ENCODE data around the gene SH3RF2.
A peak's percentile ranks its signal among the peaks of the same experiment; 100 is the strongest.
"Not testable (repeated sequence)": the region's sequence is repeated elsewhere in the genome, so short reads cannot be mapped to it uniquely, and the experiment has no call there.

SH3RF2 gene

GRCh38 chr5:145954140-145954539 lies 17.8 kb downstream of the SH3RF2 start:
- not testable (repeated sequence) for DNase-seq

- no peak for DNase-seq
These were observed 21.0 kb downstream of the SH3RF2 start for GRCh38 chr5:145957388-145957787.

GRCh38 chr5:145958436-145958835 lies 22.1 kb downstream of the SH3RF2 start:
- no peak for DNase-seq

DNA sequence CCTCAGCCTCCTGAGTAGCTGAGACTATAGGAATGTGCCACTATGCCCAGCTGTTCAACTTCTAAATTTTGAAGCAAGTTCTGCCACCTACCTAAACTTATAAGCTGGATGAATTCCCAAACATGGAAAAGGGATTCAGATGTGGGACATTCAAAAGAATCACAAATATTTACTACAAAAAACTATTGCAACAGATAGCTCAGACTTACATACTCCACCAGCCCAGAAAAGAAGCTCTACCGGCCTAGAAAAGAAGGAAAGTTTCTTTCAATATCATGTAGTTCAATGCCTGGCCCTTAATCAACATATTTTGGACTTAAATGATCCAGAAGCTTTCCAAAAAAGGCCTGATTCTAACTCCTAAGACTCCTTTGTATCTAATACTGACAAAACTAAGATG lies 23.8 kb downstream of the SH3RF2 start:
- no peak for DNase-seq

- DNase-seq, result no peak
These were observed 24.6 kb downstream of the SH3RF2 start for GRCh38 chr5:145960848-145961600.

- no peak for DNase-seq
These were observed 25.6 kb downstream of the SH3RF2 start for GRCh38 chr5:145962001-145962400.

DNA sequence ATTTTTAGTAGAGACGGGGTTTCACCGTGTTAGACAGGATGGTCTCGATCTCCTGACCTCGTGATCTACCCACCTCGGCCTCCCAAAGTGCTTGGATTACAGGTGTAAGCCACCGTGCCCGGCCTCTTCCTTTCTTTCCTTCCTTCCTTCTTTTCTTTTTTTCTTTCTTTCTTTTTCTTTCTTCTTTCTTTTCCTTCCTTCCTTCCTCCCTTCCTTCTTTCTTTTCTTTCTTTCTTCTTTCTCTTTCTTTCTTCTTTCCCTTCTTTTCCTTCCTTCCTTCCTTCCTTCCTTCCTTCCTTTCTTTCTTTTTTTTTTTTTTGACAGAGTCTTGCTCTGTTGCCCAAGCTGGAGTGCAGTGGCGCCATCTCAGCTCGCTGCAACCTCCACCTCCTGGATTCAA lies 27.6 kb downstream of the SH3RF2 start:
- DNase-seq, result not testable (repeated sequence)

DNA sequence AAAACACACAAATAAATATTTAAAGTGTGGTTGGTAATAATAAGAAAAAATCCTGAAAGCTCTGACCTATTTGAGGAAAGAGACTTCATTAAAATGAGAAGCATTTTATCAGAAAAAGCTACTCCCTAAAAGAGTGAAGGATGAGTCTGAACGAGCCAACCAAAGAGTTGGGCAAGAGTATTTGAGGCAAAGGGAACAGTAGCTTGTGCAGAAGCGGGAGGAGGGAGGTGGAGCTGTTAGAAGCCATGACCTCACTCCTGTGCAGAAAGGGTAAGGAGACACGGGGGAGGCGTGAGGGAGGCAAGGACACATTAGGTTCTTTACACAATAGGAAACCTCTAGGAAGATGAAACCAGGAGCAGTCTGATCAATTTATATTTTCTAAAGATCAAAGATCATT lies 29.4 kb downstream of the SH3RF2 start:
- peak; percentile 45 to 47 (median 47) for DNase-seq

- no peak for DNase-seq
These were observed 30.9 kb downstream of the SH3RF2 start for GRCh38 chr5:145967296-145967695.

- DNase-seq, result no peak
These were observed 32.8 kb downstream of the SH3RF2 start for GRCh38 chr5:145968970-145969713.

DNA sequence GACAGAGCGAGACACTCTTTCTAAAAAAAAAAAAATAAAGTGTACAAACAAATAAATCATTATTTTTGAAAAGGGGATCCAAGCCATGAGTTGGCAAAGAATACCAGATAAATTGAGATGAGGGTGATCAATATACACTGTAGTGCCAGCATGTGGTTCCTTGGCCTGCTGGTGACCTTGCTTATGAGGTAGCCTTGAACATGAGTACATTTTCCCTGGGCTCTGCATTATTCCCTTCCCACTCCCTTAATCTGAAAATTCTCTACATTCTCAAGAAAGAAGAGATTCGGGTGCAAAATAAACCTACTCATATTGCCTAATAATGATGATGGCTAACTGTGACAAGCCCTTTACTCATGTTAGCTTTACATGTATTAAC lies 33.3 kb downstream of the SH3RF2 start:
- DNase-seq, result no peak

DNA sequence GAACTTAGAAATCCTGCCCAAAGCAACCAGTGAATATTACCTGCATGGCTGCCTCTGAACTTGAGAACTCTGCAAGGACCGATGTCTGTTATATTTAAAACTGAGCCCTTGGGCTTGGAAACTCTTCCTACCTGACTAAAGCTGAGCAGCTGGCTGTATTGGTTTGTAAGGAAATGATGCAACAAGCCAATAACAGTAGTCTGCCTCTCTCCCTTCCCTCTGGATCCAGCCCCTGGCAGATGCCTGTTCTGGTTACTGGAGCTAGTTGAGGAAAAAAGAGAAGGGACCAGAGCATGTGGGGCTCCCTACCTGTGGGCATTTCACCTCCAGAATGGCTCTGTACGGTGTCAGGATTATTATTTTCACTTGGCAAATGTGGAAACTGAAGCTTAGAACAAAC lies 34.7 kb downstream of the SH3RF2 start:
- no peak for DNase-seq

- no peak for DNase-seq
These were observed 35.3 kb downstream of the SH3RF2 start for GRCh38 chr5:145971701-145972100.

DNA sequence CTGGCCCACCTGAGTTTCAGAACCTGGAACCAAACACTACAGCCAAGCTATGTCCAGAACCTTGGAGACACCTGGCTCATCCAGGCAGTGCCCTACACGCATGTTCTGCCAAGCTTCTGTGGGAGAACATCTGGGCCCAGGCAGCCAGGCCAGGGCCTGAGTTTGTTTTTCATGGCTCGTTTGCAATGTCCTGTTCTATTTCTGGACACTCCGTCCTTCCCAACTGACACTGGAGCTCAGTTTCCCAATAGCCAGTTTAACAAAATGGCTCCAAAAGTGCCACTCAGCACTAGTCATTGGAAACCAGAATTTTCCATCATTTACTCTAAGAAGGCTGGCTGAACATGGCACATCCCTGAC lies 38.6 kb downstream of the SH3RF2 start:
- DNase-seq, result no peak

DNA sequence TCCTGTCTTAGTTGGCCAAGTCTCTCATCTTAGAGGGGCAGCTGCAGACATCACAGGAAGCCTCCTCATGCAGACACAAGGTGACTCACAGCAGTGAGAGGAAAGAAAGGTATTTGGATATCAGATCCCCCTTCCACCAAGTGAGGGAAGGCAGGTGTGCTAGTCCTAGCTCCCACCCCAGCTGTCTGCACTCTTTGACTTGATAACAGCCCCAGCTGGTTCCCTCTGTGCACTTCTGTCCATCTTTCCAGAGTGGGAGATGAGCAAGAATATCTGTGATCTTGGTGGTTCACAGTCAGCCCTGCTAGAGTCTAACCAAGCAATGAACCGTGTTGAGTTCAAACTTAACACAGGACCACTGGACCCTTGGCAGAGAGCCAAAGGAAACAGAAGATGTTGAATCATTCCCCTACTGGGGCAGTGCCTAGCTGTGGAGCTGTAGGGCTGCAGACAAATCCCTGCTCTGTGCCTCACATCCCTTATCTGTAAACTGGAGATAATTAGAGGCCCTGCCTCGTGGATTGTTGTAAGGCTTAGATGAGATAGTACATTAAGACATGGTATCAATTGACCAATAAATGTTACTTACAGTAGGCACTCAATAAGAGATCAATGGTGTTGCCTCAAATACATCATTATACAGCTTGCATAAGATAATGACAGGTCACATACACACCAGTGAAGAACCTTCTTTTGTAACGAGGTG lies 39.1 kb downstream of the SH3RF2 start:
- peak in 2 of 3 donors; percentile 8 to 10 for DNase-seq

- DNase-seq, result peak; percentile 38 to 66 (median 64)
These were observed 40.2 kb downstream of the SH3RF2 start for GRCh38 chr5:145976431-145977155.

DNA sequence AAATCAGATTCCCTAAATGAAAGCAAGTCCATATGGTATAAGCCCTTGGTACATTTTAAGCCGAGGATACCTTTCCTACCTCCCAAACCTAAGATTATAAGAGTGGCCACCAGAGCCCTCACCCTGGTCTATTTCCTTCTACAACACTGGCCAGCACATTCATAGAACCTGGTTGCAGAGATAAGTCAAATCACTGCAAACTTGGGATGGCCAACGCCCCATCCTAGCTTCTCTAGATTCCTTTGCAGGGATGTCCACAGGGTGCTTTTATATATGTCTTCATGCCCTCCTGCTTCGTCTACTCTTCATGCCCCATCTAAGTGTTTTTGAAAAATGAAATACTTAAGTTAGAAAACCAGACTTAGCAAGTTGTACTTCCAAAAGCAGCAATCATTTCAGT lies 41.8 kb downstream of the SH3RF2 start:
- DNase-seq, result no peak

DNA sequence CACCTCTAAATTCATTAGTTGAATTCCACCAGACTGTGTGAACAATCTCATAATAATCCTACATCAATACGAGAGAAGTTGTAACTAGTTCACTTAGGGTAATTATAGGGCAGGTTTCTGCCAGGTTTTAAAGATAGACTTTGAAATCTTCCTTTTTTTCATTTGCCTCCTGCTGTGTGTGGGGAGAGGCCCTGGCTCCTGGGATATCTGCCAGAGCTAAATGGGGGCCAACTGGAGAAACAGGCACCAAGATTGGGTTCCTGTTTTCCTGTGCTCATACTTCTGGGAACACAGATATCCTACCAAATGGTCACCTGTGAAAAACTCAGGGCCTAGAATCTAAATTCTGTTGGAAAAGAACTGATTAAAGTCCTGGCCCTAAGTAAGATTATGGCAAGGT lies 42.3 kb downstream of the SH3RF2 start:
- DNase-seq, result no peak

- DNase-seq, result no peak
These were observed 43.2 kb downstream of the SH3RF2 start for GRCh38 chr5:145979270-145980223.

- no peak for DNase-seq
These were observed 43.9 kb downstream of the SH3RF2 start for GRCh38 chr5:145980259-145980658.

GRCh38 chr5:145980718-145981117 lies 44.3 kb downstream of the SH3RF2 start:
- no peak for DNase-seq
